ENCODE results near the gene ZNF407.

Gene ZNF407

GRCh38 chr18:75070235-75070624, 472.6 kb downstream of the ZNF407 start:
- TF ChIP-seq EZH2 (optimal IDR thresholded peaks at IDR 0.05; ENCODE audit: low read depth, low read length), result no peak
- Histone ChIP-seq H3K36me3 (replicated peaks; ENCODE audit: insufficient read depth, low read length) (no peaks in the 10 kb centered on the region), H3K9ac (ENCODE audit: low read length) (no peak overlapping the region), H3K9me3 (replicated peaks; ENCODE audit: insufficient read depth, low read length) (no peaks in the 10 kb centered on the region; the same call in 1 of the 2 replicates), H3K9me2 (replicated peaks; ENCODE audit: insufficient read depth, low read length) (no peaks in the 10 kb centered on the region), H4K20me1 (ENCODE audit: insufficient read depth, low read length) (no peaks in the 10 kb centered on the region), H3F3A (ENCODE audit: insufficient read depth, low read length) (no peaks in the 10 kb centered on the region), H3K4me1 (ENCODE audit: low read length) (no peaks in the 10 kb centered on the region), H3K4me2 (ENCODE audit: low read depth, low read length) (no peak overlapping the region), H3K4me3 (ENCODE audit: low read length) (no peak overlapping the region), H3K79me2 (ENCODE audit: low read length) (no peaks in the 10 kb centered on the region), H3K27me3 (replicated peaks; ENCODE audit: insufficient read depth, low read length) (no peaks in the 10 kb centered on the region), H2AFZ (ENCODE audit: low read length) (no peak overlapping the region), H3K27ac (ENCODE audit: low read length) (no peak overlapping the region)
- no peak for DNase-seq

- no peak overlapping the region for H3K4me3 ChIP-seq (ENCODE audit: low read length)
- H3F3A ChIP-seq (ENCODE audit: insufficient read depth, low read length), result no peaks in the 10 kb centered on the region
- H3K9me2 ChIP-seq (replicated peaks; ENCODE audit: insufficient read depth, low read length), result no peaks in the 10 kb centered on the region
- H3K4me1 ChIP-seq (ENCODE audit: low read length), result no peaks in the 10 kb centered on the region
- H3K4me2 ChIP-seq (ENCODE audit: low read depth, low read length), result no peak overlapping the region
- no peaks in the 10 kb centered on the region; the same call in 1 of the 2 replicates for H3K9me3 ChIP-seq (replicated peaks; ENCODE audit: insufficient read depth, low read length)
- TF ChIP-seq EZH2 (optimal IDR thresholded peaks at IDR 0.05; ENCODE audit: low read depth, low read length), result no peak
- TF ChIP-seq, protein P1, sequence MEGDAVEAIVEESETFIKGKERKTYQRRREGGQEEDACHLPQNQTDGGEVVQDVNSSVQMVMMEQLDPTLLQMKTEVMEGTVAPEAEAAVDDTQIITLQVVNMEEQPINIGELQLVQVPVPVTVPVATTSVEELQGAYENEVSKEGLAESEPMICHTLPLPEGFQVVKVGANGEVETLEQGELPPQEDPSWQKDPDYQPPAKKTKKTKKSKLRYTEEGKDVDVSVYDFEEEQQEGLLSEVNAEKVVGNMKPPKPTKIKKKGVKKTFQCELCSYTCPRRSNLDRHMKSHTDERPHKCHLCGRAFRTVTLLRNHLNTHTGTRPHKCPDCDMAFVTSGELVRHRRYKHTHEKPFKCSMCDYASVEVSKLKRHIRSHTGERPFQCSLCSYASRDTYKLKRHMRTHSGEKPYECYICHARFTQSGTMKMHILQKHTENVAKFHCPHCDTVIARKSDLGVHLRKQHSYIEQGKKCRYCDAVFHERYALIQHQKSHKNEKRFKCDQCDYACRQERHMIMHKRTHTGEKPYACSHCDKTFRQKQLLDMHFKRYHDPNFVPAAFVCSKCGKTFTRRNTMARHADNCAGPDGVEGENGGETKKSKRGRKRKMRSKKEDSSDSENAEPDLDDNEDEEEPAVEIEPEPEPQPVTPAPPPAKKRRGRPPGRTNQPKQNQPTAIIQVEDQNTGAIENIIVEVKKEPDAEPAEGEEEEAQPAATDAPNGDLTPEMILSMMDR (IDR thresholded peaks at IDR 0.05; ENCODE audit: low read length), result no peak
- no peak for TF ChIP-seq EZH2phosphoT487 (IDR thresholded peaks at IDR 0.05; ENCODE audit: low read length)
- H3K79me2 ChIP-seq (ENCODE audit: low read length), result no peaks in the 10 kb centered on the region
- H3K36me3 ChIP-seq (replicated peaks; ENCODE audit: insufficient read depth, low read length), result no peaks in the 10 kb centered on the region
- H2AFZ ChIP-seq (ENCODE audit: low read length), result peak overlapping the region; percentile 27; the same call in 1 of the 2 replicates
- H3K27ac ChIP-seq (ENCODE audit: low read length), result no peak overlapping the region
- H4K20me1 ChIP-seq (ENCODE audit: insufficient read depth, low read length), result no peaks in the 10 kb centered on the region
- DNase-seq, result no peak
- H3K27me3 ChIP-seq (replicated peaks; ENCODE audit: insufficient read depth, low read length), result no peaks in the 10 kb centered on the region
- no peak overlapping the region for H3K9ac ChIP-seq (ENCODE audit: low read length)
Measured at GRCh38 chr18:75070625-75071483, 473.2 kb downstream of the ZNF407 start.

- no peaks in the 10 kb centered on the region for H4K20me1 ChIP-seq (ENCODE audit: insufficient read depth, low read length)
- 0 out of 2 replicates have a peak overlapping the region, but pooled peaks have one; percentile 27 for H2AFZ ChIP-seq (ENCODE audit: low read length)
- no peaks in the 10 kb centered on the region for H3K4me1 ChIP-seq (ENCODE audit: low read length)
- no peak overlapping the region for H3K4me2 ChIP-seq (ENCODE audit: low read depth, low read length)
- H3K9me3 ChIP-seq (replicated peaks; ENCODE audit: insufficient read depth, low read length), result no peaks in the 10 kb centered on the region; the same call in 1 of the 2 replicates
- H3K79me2 ChIP-seq (ENCODE audit: low read length), result no peaks in the 10 kb centered on the region
- no peaks in the 10 kb centered on the region for H3K9me2 ChIP-seq (replicated peaks; ENCODE audit: insufficient read depth, low read length)
- no peaks in the 10 kb centered on the region for H3K36me3 ChIP-seq (replicated peaks; ENCODE audit: insufficient read depth, low read length)
- no peak for DNase-seq
- H3K27ac ChIP-seq (ENCODE audit: low read length), result no peak overlapping the region
- TF ChIP-seq EZH2 (optimal IDR thresholded peaks at IDR 0.05; ENCODE audit: low read depth, low read length) (no peak), EZH2phosphoT487 (IDR thresholded peaks at IDR 0.05; ENCODE audit: low read length) (no peak)
- TF ChIP-seq, protein P1 (IDR thresholded peaks at IDR 0.05; ENCODE audit: low read length), result no peak
- no peaks in the 10 kb centered on the region for H3F3A ChIP-seq (ENCODE audit: insufficient read depth, low read length)
- H3K9ac ChIP-seq (ENCODE audit: low read length), result no peak overlapping the region
- no peaks in the 10 kb centered on the region for H3K27me3 ChIP-seq (replicated peaks; ENCODE audit: insufficient read depth, low read length)
- no peak overlapping the region for H3K4me3 ChIP-seq (ENCODE audit: low read length)
Measured at GRCh38 chr18:75071484-75071785, 473.8 kb downstream of the ZNF407 start.

Data from MM.1S (cell line).